Measurements from ENCODE around the gene ZMYM2.
A peak's percentile ranks its signal among the peaks of the same experiment; 100 is the strongest.
"Not testable (repeated sequence)": the region's sequence is repeated elsewhere in the genome, so short reads cannot be mapped to it uniquely, and the experiment has no call there.

ZMYM2 gene

DNA sequence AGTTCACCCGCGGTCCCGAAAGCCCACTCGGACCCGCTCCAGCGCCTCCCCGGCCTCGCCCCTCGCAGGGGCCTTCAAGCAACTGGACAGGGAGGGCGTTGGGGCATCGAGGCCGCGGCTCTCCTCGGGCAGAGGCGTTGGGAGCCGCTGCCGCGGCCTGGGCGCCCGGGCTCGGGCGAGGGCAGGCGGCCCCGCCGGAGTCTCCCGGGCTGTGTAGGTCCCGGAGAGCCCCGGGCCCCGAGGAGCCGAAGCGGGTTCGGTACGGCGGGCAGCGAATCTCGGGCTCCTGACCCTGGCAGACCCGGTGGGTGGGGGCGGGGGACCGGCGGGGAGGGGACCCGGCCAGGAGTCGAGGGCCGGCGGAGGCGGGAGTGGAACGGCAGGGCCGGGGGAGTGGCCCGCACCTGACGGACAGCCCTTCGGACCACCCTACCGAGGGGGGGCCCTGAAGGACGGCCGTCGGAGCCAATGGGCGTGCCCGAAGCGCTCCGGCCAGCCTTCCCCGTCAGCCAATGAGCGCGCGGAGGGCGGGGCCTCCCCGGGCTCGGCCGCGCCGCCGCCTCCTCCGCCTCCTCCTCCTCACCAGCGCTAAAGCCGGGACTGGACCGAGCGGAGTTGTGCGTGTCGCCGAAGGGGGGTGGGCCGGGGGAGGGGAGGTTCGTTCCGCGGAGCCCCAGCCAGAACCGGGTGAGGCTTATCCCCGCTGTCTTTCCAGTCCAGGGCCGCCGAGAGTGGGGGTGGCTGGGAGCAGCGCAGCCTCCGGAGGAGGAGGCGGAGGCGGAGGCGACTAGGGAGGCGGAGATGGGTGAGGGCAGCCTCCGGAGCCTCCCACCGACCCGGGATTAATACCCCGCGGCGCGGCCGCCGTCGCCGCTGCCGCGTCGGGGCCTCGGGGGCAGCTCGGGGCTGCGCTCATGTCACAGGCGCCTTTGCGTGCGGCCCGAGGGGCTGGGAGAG, at the start of gene ZMYM2:
Gene ZMYM2, plus strand, starts transcription at position 573 of the 957 bp plus-strand sequence. CDS start 34,346 bp downstream, outside the sequence.
- peak; percentile 97 to 98 for DNase-seq (ENCODE audit: low read depth in 2 of 2)

DNA sequence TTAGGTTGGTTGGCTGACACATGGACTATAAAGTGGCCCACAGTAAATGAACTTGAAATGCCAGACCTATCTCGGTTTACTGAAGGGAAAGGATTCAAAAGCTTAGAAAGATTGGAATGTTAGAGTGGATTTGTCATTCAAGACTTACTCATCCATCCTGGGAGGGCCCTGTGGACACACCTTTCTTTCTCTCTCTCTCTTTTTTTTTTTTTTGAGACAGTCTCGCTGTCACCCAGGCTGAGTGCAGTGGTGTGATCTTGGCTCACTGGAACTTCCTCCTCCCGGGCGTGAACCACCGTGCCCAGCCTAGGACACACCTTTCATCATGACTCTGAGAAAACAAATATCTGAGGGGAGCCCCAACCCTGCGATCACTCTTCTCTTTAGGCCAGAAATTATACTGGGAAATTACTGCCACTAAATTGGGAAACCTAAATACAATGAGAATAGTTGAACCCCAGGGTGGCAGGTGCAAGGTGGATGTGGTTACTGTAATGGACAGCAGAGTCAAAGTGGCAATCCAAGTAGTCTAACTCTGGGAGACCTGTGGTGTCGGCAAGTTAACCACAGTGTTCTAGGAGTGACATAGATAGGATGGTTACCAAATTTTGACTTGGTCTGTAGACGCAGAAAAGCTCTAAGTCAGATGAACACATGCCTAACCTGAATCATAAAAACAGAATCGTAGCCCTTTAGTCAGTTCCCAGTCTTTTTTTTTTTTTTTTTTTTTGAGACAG, 48.0 kb upstream of the ZMYM2 start:
- no peak for DNase-seq (ENCODE audit: low read depth in 2 of 2)

DNA sequence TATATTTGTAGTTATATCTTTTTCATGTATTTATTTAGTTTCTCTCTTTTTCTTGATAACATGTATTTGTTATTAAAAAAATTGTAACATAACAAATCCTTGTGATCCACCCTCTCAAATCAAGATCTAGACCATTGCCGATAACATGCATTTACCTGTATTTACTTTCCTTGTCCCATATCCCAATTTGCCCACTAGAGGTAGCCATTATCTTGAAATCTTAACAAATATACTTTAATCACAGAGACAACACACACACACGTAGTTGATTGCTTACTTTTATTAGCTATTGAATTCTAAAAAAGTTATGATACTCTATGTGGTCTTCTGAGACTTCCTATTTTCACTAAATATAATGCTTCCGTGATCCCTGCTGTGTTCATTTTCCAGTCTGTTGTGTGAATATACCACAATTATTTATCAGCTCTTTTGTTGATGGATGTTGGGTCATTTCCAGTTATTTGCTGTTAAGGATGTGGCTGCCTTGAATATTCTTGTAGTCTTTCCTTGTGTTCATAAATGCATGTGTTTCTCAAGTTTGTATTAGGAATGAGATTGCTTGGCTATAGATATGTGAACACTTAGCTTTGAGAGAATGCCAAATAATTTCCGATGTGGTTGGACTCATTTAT, 31.3 kb upstream of the ZMYM2 start:
- no peak for DNase-seq (ENCODE audit: low read depth in 2 of 2)

DNA sequence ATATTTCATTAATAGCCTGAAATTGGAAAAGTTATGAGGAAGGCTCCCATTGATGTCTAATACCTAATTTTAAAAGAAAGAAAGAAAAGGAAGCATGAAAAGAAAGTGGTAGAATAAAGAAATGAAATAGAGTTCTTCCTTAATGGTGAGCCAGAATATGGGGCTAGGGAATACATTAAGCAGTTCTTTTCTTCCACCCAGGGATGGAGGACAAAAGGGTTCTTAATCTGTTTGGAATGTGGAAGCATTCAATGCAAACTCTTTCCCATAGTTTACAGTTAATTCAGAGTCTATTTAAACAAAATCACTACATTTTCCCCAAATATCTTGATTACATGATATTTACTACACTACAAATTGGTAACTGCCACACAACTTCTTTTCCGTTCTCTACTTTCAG, 18.4 kb upstream of the ZMYM2 start:
- DNase-seq (ENCODE audit: low read depth in 2 of 2) = no peak

DNA sequence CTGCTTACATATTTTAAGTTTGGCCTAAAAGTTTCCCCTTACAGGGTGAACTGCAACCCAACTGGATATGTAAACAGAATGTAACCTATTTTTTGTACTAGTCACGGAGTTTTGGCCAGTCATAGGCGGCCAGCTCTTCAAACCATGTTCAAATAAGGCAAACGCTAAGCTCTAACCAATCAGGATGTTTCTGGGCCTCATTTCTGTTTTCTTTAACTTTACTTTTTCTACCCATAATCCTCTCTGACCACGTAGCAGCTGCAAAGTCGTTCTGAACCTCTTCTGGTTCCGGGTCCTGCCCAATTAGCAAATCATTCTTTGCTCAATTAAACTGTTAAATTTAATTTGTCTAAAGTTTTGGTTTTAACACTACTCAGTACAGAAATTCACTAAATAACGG, 8.2 kb upstream of the ZMYM2 start:
- DNase-seq (ENCODE audit: low read depth in 2 of 2) = no peak

DNA sequence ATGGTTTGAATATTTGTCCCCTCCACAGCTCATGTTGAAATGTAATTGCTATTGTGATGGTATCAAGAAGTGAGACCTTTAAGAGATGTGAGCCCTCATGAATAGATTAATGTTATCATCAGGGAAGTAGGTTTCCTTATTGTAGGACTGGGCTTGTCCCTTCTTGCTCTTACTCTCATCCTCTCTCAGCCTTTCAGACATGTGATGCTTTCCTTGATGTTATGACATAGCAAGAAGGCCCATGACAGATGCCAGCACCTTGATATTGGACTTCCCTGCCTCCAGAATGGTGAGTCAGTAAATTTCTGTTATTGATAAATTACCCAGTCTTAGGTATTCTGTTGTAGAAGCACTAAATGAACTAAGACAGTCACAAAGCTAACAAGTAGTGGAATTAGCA, 5.7 kb upstream of the ZMYM2 start:
- DNase-seq (ENCODE audit: low read depth in 2 of 2) = no peak

GRCh38 chr13:19955873-19956559, 2.5 kb upstream of the ZMYM2 start:
- DNase-seq (ENCODE audit: low read depth in 2 of 2) = no peak

- DNase-seq (ENCODE audit: low read depth in 2 of 2) = peak; percentile 68 to 73
Measured at GRCh38 chr13:19957320-19958154, 990 bp upstream of the ZMYM2 start.

DNA sequence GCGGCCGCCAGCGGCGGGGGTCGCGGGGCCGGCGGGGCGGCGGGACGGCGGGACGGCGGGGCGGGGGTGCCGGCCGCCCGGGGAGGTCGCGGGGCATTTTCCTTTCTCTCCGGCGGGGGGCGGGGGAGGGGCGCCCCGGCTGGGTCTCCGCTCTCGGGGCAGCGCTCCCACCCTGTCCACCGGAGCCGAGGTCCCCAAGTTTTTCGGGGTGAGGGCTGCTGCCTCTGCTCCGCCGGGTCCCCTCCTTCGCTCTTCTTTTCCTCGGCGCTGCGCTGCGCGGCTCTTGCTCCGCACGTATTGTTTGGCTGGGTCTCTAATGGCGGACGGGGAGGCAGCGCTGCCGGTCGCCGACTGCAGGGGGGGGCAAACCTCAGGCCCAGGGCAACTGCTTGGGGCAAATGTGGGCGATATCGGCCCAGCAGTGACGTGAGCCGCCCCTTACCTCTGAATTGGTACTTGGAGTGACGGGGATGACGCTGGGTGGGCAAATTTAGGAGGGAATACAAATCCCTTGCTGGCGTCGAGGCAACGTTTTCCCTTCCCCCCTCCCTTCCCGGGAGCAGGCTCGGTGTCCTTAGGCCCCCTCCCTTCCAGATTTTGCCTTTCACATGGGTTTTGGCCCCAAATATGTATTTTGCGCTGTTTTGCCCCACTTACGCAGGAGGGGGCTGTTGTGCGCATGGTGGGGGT, 759 bp downstream of the ZMYM2 start:
- DNase-seq (ENCODE audit: low read depth in 2 of 2) = peak; percentile 62 to 69

DNA sequence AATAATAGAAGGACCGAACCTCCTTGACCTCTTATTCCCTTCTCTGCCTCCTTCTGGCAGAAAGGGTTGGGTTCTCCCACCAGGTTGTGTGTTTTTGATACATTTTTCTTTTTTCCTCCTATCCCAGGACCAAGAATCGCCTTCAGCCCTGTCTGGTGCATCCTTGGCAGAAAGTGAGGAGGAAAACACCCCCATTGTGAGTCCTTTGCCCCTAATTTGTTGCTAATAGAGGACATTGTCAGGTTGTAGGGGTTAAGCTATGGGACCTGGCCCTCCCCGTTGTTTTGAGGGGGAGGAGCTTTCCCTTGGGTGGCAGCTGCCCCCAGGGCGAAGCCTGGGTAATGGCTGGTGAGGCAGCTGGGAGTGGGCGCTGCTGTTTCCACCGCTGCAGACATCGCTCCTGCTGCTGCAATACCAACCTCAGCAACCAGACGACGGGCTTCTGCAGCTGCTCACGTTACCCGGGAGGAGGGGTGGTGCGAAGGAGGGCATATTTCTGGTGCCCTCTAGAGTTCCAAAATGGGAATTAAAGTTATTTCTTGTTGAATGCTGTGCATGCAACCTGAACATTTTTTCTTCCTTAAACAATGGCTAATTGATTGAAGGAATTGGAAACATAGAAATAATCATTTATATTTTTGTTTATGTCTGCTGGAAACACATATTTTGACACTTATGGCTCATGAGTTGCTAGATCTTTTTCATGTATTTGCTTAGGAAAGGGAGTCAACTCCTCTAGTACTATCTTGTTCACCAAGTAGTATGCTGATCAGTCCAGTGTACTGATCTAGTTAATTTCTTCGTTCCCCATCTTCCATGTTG, 1.5 kb downstream of the ZMYM2 start:
- DNase-seq (ENCODE audit: low read depth in 2 of 2) = peak; percentile 69 to 82

GRCh38 chr13:19960653-19960976, 2.1 kb downstream of the ZMYM2 start:
- no peak for DNase-seq (ENCODE audit: low read depth in 2 of 2)

GRCh38 chr13:19961489-19961888, 3.0 kb downstream of the ZMYM2 start:
- DNase-seq (ENCODE audit: low read depth in 2 of 2) = no peak

GRCh38 chr13:19961924-19962323, 3.4 kb downstream of the ZMYM2 start:
- DNase-seq (ENCODE audit: low read depth in 2 of 2) = no peak

GRCh38 chr13:19962894-19963293, 4.4 kb downstream of the ZMYM2 start:
- DNase-seq (ENCODE audit: low read depth in 2 of 2) = no peak

- DNase-seq (ENCODE audit: low read depth in 2 of 2) = no peak
Measured at GRCh38 chr13:19967621-19968020, 9.1 kb downstream of the ZMYM2 start.

DNA sequence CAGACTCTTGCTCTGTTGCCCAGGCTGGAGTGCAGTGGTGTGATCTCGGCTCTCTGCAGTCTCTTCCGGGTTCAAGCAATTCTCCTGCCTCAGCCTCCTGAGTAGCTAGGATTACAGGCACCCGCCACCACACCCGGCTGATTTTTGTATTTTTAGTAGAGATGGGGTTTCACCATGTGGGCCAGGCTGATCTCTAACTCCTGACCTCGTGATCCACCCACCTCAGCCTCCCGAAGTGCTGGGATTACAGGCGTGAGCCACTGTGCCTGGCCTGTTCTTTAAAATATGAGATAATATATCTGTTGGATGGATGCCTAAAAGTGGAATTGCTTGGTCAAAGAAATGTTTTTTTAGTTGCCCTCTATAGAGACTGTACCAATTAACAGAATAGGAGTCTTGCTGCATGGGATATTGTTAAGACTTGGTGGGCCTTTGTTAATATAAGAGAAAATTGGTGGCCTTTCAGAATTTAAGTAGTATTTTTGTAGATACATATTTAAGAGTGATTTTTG, 16.0 kb downstream of the ZMYM2 start:
- not testable (repeated sequence) for DNase-seq (ENCODE audit: low read depth in 2 of 2)

DNA sequence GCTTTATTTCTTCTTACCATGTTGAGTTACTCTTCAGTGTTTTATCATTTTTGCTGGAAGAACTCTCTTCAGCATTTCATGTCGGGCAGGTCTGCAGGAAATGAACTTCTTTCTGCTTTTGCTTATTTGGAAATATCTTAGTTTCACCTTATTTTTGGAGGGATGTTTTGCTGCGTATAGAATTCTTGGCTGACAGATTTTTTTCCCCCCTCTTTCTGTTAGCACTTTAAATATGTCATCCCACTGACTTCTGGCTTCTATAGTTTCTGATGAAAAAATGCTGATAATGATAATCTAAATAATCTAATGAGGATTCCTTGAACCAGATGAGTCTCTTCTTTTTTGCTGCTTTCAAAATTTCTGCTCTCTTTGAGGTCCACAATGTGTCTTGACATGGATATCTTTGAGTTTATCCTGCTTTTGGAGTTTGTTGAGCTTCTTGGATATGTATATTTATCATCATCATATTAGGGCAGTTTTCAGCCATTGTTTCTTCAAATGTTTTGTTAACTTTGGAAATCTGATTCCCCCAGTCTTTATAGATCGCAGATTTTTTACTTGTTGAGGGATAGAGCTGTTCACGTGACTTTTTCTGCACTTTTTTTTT, 20.4 kb downstream of the ZMYM2 start:
- DNase-seq (ENCODE audit: low read depth in 2 of 2) = no peak

- DNase-seq (ENCODE audit: low read depth in 2 of 2) = no peak
Measured at GRCh38 chr13:19981685-19982238, 23.2 kb downstream of the ZMYM2 start.

Data from stimulated activated CD4-positive, alpha-beta T cell treated with anti-CD3 and anti-CD28 coated beads, Interleukin-4, amount 100 ng/mL, for 48 hours (primary cell).